NCI-H1436 treated with DMSO at 0.1 percent for 48 hours (cell line): ENCODE measurements around the gene ERICH6B.

ENCODE experiments used
- DNase-seq: peaks from one replicate; lab custom pipeline; 2025; lab: John Stamatoyannopoulos, UW

The ERICH6B gene

GRCh38 chr13:45601680-45602079, 13.9 kb downstream of the ERICH6B start:
- DNase-seq: no peak

GRCh38 chr13:45598597-45598996, 16.9 kb downstream of the ERICH6B start:
- no peak for DNase-seq

- DNase-seq: no peak
These were observed 18.6 kb downstream of the ERICH6B start for GRCh38 chr13:45596800-45597475.

- DNase-seq: no peak
These were observed 19.6 kb downstream of the ERICH6B start for GRCh38 chr13:45595965-45596364.

- no peak for DNase-seq
These were observed 20.8 kb downstream of the ERICH6B start for GRCh38 chr13:45594764-45595163.

GRCh38 chr13:45594227-45594626, 21.3 kb downstream of the ERICH6B start:
- DNase-seq: no peak

GRCh38 chr13:45592758-45593157, 22.8 kb downstream of the ERICH6B start:
- DNase-seq: no peak

GRCh38 chr13:45590066-45590465, 25.5 kb downstream of the ERICH6B start:
- DNase-seq: no peak

- no peak for DNase-seq
These were observed 27.6 kb downstream of the ERICH6B start for GRCh38 chr13:45587897-45588296.

- DNase-seq: no peak
These were observed 30.7 kb downstream of the ERICH6B start for GRCh38 chr13:45584816-45585215.

GRCh38 chr13:45582408-45583076, 33.0 kb downstream of the ERICH6B start:
- DNase-seq: no peak

GRCh38 chr13:45576466-45576865, 39.1 kb downstream of the ERICH6B start:
- DNase-seq: no peak

GRCh38 chr13:45575830-45576180, 39.7 kb downstream of the ERICH6B start:
- no peak for DNase-seq

- no peak for DNase-seq
These were observed 40.3 kb downstream of the ERICH6B start for GRCh38 chr13:45575146-45575829.

- DNase-seq: no peak
These were observed 50.2 kb downstream of the ERICH6B start for GRCh38 chr13:45565331-45565730.

- DNase-seq: no peak
These were observed 51.3 kb downstream of the ERICH6B start for GRCh38 chr13:45564133-45564776.

GRCh38 chr13:45554604-45555109, 60.9 kb downstream of the ERICH6B start:
- no peak for DNase-seq

- DNase-seq: no peak
These were observed 67.3 kb downstream of the ERICH6B start for GRCh38 chr13:45548281-45548680.

- no peak for DNase-seq
These were observed 69.2 kb downstream of the ERICH6B start for GRCh38 chr13:45546410-45546765.

GRCh38 chr13:45545686-45546409, 69.7 kb downstream of the ERICH6B start:
- no peak for DNase-seq

GRCh38 chr13:45544520-45544919, 71.0 kb downstream of the ERICH6B start:
- no peak for DNase-seq

GRCh38 chr13:45542878-45543277, 72.7 kb downstream of the ERICH6B start:
- DNase-seq: no peak
